Body of pancreas (tissue), 4 donors: ENCODE data around the gene KDM4C.

Experiments used
- POLR2A ChIP-seq, 3 donors: fragments of 450-650 bp; IDR thresholded peaks; one replicate each; pipeline ENCODE4 v1.6.1; 2016; ENCODE audit warnings: antibody characterized with exemption in 3 of 3, mild to moderate bottlenecking in 2 of 3
- TF ChIP-seq, protein P1 (sequence below), 7 experiments: fragments of 450-650 bp in 4 of 7; fragments of 200-600 bp in 3 of 7; sonication (generic) in 3 of 7; IDR thresholded peaks; one replicate each; pipeline ENCODE4 v1.5.1; 2016 to 2019; ENCODE audit warnings: antibody characterized with exemption in 7 of 7

GRCh38 chr9:7111413-7111812 lies 353.6 kb downstream of the KDM4C start:
- TF ChIP-seq, protein P1, sequence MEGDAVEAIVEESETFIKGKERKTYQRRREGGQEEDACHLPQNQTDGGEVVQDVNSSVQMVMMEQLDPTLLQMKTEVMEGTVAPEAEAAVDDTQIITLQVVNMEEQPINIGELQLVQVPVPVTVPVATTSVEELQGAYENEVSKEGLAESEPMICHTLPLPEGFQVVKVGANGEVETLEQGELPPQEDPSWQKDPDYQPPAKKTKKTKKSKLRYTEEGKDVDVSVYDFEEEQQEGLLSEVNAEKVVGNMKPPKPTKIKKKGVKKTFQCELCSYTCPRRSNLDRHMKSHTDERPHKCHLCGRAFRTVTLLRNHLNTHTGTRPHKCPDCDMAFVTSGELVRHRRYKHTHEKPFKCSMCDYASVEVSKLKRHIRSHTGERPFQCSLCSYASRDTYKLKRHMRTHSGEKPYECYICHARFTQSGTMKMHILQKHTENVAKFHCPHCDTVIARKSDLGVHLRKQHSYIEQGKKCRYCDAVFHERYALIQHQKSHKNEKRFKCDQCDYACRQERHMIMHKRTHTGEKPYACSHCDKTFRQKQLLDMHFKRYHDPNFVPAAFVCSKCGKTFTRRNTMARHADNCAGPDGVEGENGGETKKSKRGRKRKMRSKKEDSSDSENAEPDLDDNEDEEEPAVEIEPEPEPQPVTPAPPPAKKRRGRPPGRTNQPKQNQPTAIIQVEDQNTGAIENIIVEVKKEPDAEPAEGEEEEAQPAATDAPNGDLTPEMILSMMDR (IDR thresholded peaks at IDR 0.05): no peak
- no peak for TF ChIP-seq POLR2A (IDR thresholded peaks at IDR 0.05)
